HepG2 (cell line): Measurements from ENCODE around the gene POLE3. TPM values are rescaled to one million over a fixed set of nuclear protein-coding genes. Genes with fewer than 3 reads are reported as not detected.

Experiments used
- ATAC-seq: fragments of 200-7000 bp; cut with Tn5 transposase; 3 replicates; pipeline ENCODE4 v1.9.1; 2020; ENCODE audit warnings: mild to moderate bottlenecking, moderate library complexity
- BruUV-seq: library from RNA; stranded (reverse); fragments of 400-500 nt; replicated peaks from 2 replicates; lab custom pipeline; 2021; lab: Mats Ljungman, UMichigan
- CTCF ChIA-PET: fragments of 300-600 bp; formaldehyde crosslinking; extraction: SDS; loops from one replicate; lab custom pipeline; 2021; ENCODE audit warnings: low total read pairs, inconsistent platforms, low intra/inter-chr PET ratio; lab: Yijun Ruan, JAX
- POLR2A ChIA-PET: fragments of 350-600 bp; sonication (Branson Sonifier 250); formaldehyde crosslinking; loops from one replicate; lab custom pipeline; 2020; ENCODE audit warnings: antibody characterized with exemption, inconsistent platforms; lab: Yijun Ruan, JAX
- DNase-seq: peaks from one replicate; pipeline ENCODE4 v3.0.0-alpha.2; 2015; ENCODE audit warnings: low spot score
- FAIRE-seq: peaks from 3 replicates; lab custom pipeline; 2011; peaks lifted over from hg19 to GRCh38; lab: Jason Lieb, UNC
- H2AFZ ChIP-seq: one replicate; pipeline ENCODE4 v1.6.1; 2011; ENCODE audit warnings: low read length, inconsistent platforms
- H3K27ac ChIP-seq: fragments of 300-600 bp; 3 replicates; pipeline ENCODE4 v1.8.0; 2011; ENCODE audit warnings: mixed run types, mild to moderate bottlenecking, mixed read lengths, low read length, inconsistent platforms; ENCODE audit not compliant: insufficient read depth; ENCODE audit errors: extremely low read length
- H3K27me3 ChIP-seq, 2 experiments: fragments of 200-600 bp in 1 of 2; 2 replicates in 1 of 2; 3 replicates in 1 of 2; pipeline versions ENCODE4 v1.6.0 to v1.8.0; 2011; ENCODE audit warnings: low read length in 2 of 2, mild to moderate bottlenecking in 2 of 2, moderate library complexity in 2 of 2, inconsistent platforms in 1 of 2; ENCODE audit not compliant: insufficient read depth in 2 of 2, control insufficient read depth in 1 of 2
- H3K36me3 ChIP-seq, 2 experiments: fragments of 200-600 bp in 1 of 2; replicated peaks in 1 of 2; 2 replicates in 1 of 2; 3 replicates in 1 of 2; pipeline versions ENCODE4 v1.5.1 to v1.8.0; 2011; ENCODE audit warnings: low read length in 2 of 2, inconsistent platforms in 1 of 2; ENCODE audit not compliant: insufficient read depth in 2 of 2, control insufficient read depth in 1 of 2
- H3K4me1 ChIP-seq: 2 replicates; pipeline ENCODE4 v1.5.1; 2012; ENCODE audit warnings: low read length, inconsistent platforms; ENCODE audit not compliant: insufficient read depth
- H3K4me2 ChIP-seq: 2 replicates; pipeline ENCODE4 v1.6.0; 2011; ENCODE audit warnings: low read depth, low read length, inconsistent platforms
- H3K4me3 ChIP-seq, 3 experiments: fragments of 200-600 bp in 1 of 3; sonication (generic), shearing (Covaris generic) in 1 of 3; replicated peaks in 1 of 3; 2 replicates each; pipeline ENCODE4 v1.5.1; 2011 to 2016; ENCODE audit warnings: low read length in 3 of 3, inconsistent platforms in 2 of 3, low read depth in 2 of 3, mild to moderate bottlenecking in 2 of 3, control low read depth in 1 of 3, mixed read lengths in 1 of 3; ENCODE audit not compliant: insufficient read depth in 1 of 3
- H3K79me2 ChIP-seq: one replicate; pipeline ENCODE4 v1.6.1; 2011; ENCODE audit warnings: low read length, inconsistent platforms; ENCODE audit not compliant: insufficient read depth
- H3K9ac ChIP-seq: 2 replicates; pipeline ENCODE4 v1.6.0; 2011; ENCODE audit warnings: mild to moderate bottlenecking, low read depth, low read length, inconsistent platforms; ENCODE audit not compliant: insufficient read depth
- H3K9me3 ChIP-seq: 2 replicates; pipeline ENCODE4 v1.5.1; 2012; ENCODE audit warnings: mild to moderate bottlenecking, low read length
- H4K20me1 ChIP-seq: 2 replicates; pipeline ENCODE4 v1.6.0; 2011; ENCODE audit warnings: inconsistent platforms, mild to moderate bottlenecking, low read length, moderate library complexity; ENCODE audit not compliant: insufficient read depth
- ASH2L ChIP-seq: fragments of 300-600, 200-600 bp; sonication (generic); IDR thresholded peaks from 2 replicates; pipeline ENCODE4 v1.7.0; 2017; ENCODE audit warnings: low read depth, mild to moderate bottlenecking, moderate library complexity, mixed read lengths, low read length; ENCODE audit not compliant: insufficient read length
- CERS6 ChIP-seq: sonication (generic); formaldehyde crosslinking; IDR thresholded peaks from 2 replicates; pipeline ENCODE4 v1.5.0; 2020; ENCODE audit warnings: missing genetic modification reagents
- CTCF ChIP-seq: sonication (generic); formaldehyde crosslinking; IDR thresholded peaks from 2 replicates; pipeline ENCODE4 v1.5.0; 2020; ENCODE audit warnings: mild to moderate bottlenecking, missing genetic modification reagents, moderate library complexity
- DMTF1 ChIP-seq: sonication (generic); formaldehyde crosslinking; IDR thresholded peaks from 2 replicates; pipeline ENCODE4 v1.4.0; 2020; ENCODE audit warnings: mild to moderate bottlenecking, missing genetic modification reagents
- FOXA1 ChIP-seq, 2 experiments: fragments of 450-650 bp in 1 of 2; sonication (generic) in 1 of 2; formaldehyde crosslinking in 1 of 2; IDR thresholded peaks; 2 replicates each; pipeline versions ENCODE4 v1.4.0 to v1.6.1; 2016 to 2020; ENCODE audit warnings: missing genetic modification reagents in 1 of 2
- SAP130 ChIP-seq: IDR thresholded peaks from 2 replicates; pipeline ENCODE4 v1.6.1; 2016; ENCODE audit warnings: low read depth
- TEAD3 ChIP-seq: optimal IDR thresholded peaks from 2 replicates; pipeline ENCODE3; 2016; ENCODE audit warnings: borderline replicate concordance
- ZBTB20 ChIP-seq: sonication (generic); formaldehyde crosslinking; IDR thresholded peaks from 2 replicates; pipeline ENCODE4 v1.8.1; 2023; ENCODE audit warnings: missing genetic modification reagents, low read depth, mild to moderate bottlenecking, borderline replicate concordance
- ZNF792 ChIP-seq: IDR thresholded peaks from 2 replicates; pipeline ENCODE4 v1.6.1; 2016
- WGBS: methylation state at CpG from one replicate; pipeline ENCODE4 v1.1.6; 2017; ENCODE audit warnings: low lambda C conversion rate; 5-methylcytosine and 5-hydroxymethylcytosine counted together
- in situ Hi-C: cut with HindIII; loops from 2 replicates; pipeline ENCODE4 v1.10.0; 2017; ENCODE audit warnings: low pct_unique_long_range_greater_than_20kb; ENCODE audit not compliant: extremely low pct_ligation_motif_present
- intact Hi-C: fragments of 100-400 bp; cut with micrococcal nuclease; formaldehyde crosslinking; loops from one replicate; pipeline ENCODE4 v1.10.0; 2022; ENCODE audit not compliant: unreplicated experiment
- polyA plus RNA-seq, 8 experiments: library from polyadenylated mRNA; depleted of rRNA in 3 of 8; stranded (reverse) in 7 of 8; unstranded in 1 of 8; fragments of >200 nt; fragmentation: Illumina TruSeq in 4 of 8; extraction: Trizol in 4 of 8; gene quantifications; 2 replicates each; pipeline versions ENCODE4 v1.2.1 to v1.2.3, GENCODE V29; 2011 to 2016; ENCODE audit warnings: low read depth in 4 of 8, missing spikeins in 1 of 8, mixed read lengths in 1 of 8; ENCODE audit not compliant: insufficient read depth in 1 of 8
- total RNA-seq, 5 experiments: library from RNA; depleted of rRNA; stranded (reverse); fragments of >200 nt; fragmentation: Illumina TruSeq; extraction: Trizol; gene quantifications; 2 replicates each; pipeline ENCODE4 v1.2.3, GENCODE V29; 2016; ENCODE audit warnings: low read depth in 1 of 5

The POLE3 gene
- total and polyA plus RNA-seq, 2 of the 13 experiments (the other 11 are each of a cell fraction or from before 2014, with no cell fraction given) = 36.0 to 77.2 TPM

DNA sequence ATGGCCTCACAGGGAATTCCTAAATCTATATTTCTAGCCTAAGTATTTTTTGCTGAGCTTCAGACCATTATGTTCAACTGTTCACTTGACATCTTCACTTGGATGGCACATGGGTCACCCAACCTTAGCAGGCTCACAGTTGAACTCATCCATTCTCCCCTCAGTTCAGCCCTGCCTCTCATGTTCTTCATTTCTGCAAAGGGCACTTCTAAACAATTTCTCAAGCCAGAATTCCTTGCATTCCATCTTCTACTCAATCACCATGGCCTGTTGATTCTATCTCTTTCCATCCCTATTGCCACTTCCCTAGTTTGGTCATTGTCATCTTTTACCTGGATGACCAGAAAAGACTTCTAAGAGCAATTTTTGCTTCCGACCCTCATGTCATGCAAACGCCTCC, 45.8 kb upstream of the POLE3 start:
- H3K27ac ChIP-seq = peak overlapping the region; percentile 85
- 80% methylated on average over 2 of the region's 2 CpGs for WGBS
- no peaks in the 10 kb centered on the region for H3K79me2 ChIP-seq
- H3K4me2 ChIP-seq = no peak overlapping the region
- peaks cover 48% of the 10 kb centered on the region for H3K4me1 ChIP-seq
- no peaks in the 10 kb centered on the region for H3K9me3 ChIP-seq
- TF ChIP-seq ZBTB20 (no peak), TEAD3 (CRISPR knock-in tag) (peak; percentile 63), ZNF792 (CRISPR knock-in tag) (no peak), CERS6 (CRISPR knock-in tag) (no peak), CTCF (no peak), DMTF1 (CRISPR knock-in tag) (no peak), ASH2L (no peak), FOXA1 (IDR thresholded peaks at IDR 0.05) (no peak), FOXA1 (CRISPR knock-in tag; IDR thresholded peaks at IDR 0.05) (0 out of 2 replicates have a peak, but pooled peaks have one; percentile 21), SAP130 (CRISPR knock-in tag) (no peak)
- DNase-seq (peak; percentile 41), FAIRE-seq (no peak), ATAC-seq (no peak; the same call in 2 of the 3 replicates)
- no peak overlapping the region for H3K4me3 ChIP-seq
- POLR2A ChIA-PET = interaction anchor here (1.2 to 2.5 kb wide), 2 partner anchors 49 to 109 kb away, joined by 3 to 11 read pairs; no protein-coding TSS in a partner anchor
- in situ Hi-C loops = no loop called here
- no peaks in the 10 kb centered on the region for H3K27me3 ChIP-seq
- intact Hi-C loops = loop anchor here (5.0 kb wide), 1 partner anchor 196 kb away; no protein-coding TSS in a partner anchor
- no peak overlapping the region for H2AFZ ChIP-seq
- H3K36me3 ChIP-seq = no peaks in the 10 kb centered on the region
- CTCF ChIA-PET = interaction anchor here (1.3 kb wide), 1 partner anchor 10 kb away, joined by 3 read pairs; no protein-coding TSS in a partner anchor
- H3K9ac ChIP-seq = no peak overlapping the region
- no TSS peak for BruUV-seq
- H4K20me1 ChIP-seq = no peaks in the 10 kb centered on the region
